ENCODE results near the gene KIAA0825. TPM values are rescaled to one million over a fixed set of nuclear protein-coding genes. Genes with fewer than 3 reads are reported as not detected.

Gene KIAA0825
- total RNA-seq, 2 experiments from 2014 or later = 0.32 to 0.54 TPM

DNA sequence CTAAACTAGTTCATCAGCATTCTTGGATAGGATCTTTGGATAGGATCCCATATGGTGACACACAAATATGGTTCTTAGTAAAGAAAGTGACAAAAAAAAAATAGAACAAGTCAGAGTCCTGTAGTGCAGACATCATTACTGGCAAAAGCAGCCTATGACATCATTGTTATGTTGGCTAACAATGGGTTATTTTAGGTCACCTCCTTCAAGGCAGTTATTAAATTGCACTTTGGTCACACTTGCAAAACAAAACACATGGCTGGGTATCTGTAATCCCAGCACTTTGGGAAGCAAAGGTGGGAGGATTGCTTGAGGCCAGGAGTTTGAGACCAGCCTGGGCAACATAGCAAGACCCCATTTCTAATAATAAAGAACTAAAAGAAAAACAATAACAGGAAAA lies 185.9 kb downstream of the KIAA0825 start:
- ChIA-PET CTCF (no interaction called here), POLR2A (no interaction called here)
- TF ChIP-seq, protein P1, sequence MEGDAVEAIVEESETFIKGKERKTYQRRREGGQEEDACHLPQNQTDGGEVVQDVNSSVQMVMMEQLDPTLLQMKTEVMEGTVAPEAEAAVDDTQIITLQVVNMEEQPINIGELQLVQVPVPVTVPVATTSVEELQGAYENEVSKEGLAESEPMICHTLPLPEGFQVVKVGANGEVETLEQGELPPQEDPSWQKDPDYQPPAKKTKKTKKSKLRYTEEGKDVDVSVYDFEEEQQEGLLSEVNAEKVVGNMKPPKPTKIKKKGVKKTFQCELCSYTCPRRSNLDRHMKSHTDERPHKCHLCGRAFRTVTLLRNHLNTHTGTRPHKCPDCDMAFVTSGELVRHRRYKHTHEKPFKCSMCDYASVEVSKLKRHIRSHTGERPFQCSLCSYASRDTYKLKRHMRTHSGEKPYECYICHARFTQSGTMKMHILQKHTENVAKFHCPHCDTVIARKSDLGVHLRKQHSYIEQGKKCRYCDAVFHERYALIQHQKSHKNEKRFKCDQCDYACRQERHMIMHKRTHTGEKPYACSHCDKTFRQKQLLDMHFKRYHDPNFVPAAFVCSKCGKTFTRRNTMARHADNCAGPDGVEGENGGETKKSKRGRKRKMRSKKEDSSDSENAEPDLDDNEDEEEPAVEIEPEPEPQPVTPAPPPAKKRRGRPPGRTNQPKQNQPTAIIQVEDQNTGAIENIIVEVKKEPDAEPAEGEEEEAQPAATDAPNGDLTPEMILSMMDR (IDR thresholded peaks at IDR 0.05) = no peak
- no peaks in the 10 kb centered on the region for H3K4me1 Mint-ChIP-seq (ENCODE audit: low read depth)
- no peak overlapping the region for H3K27ac Mint-ChIP-seq
- DNase-seq = no peak
- intact Hi-C loops (cut with micrococcal nuclease) = no loop called here
- H3K9me3 Mint-ChIP-seq = peaks cover 5% of the 10 kb centered on the region
- no peaks in the 10 kb centered on the region for H3K27me3 Mint-ChIP-seq
- ATAC-seq = no peak
- no peaks in the 10 kb centered on the region for H3K36me3 Mint-ChIP-seq (ENCODE audit: low read depth)
- no peak overlapping the region for H3K4me3 Mint-ChIP-seq

- TF ChIP-seq, protein P1 (IDR thresholded peaks at IDR 0.05) = no peak
- no peaks in the 10 kb centered on the region for H3K4me1 Mint-ChIP-seq (ENCODE audit: low read depth)
- H3K27ac Mint-ChIP-seq = no peak overlapping the region
- ATAC-seq (no peak), DNase-seq (no peak)
- H3K4me3 Mint-ChIP-seq = no peak overlapping the region
- H3K27me3 Mint-ChIP-seq = no peaks in the 10 kb centered on the region
- intact Hi-C loops (cut with micrococcal nuclease) = no loop called here
- ChIA-PET POLR2A (no interaction called here), CTCF (no interaction called here)
- H3K9me3 Mint-ChIP-seq = peaks cover 5% of the 10 kb centered on the region
- H3K36me3 Mint-ChIP-seq (ENCODE audit: low read depth) = no peaks in the 10 kb centered on the region
These were observed 186.7 kb downstream of the KIAA0825 start for GRCh38 chr5:94431696-94432095.

DNA sequence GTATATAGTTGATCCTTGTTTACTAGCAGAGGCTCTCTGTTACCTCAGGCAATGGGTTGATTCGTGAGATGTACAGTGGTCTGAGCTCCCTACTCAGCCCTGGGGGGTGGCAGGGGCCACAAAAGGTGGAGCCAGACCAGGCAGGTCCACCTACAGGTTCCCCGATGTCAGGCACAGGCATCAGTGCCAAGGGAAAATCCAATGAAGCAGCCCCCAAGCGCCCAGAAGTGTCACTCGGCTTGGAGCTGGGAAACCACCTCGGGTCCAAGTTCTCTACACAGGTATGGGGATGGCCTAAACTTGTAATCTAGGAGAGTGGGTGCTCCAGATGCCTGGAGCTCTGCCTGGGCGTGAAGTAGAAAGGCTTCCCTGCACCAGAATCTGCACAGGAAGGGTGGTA lies 188.8 kb downstream of the KIAA0825 start:
- Mint-ChIP-seq H3K36me3 (ENCODE audit: low read depth) (no peaks in the 10 kb centered on the region), H3K27me3 (no peaks in the 10 kb centered on the region), H3K4me3 (no peak overlapping the region), H3K9me3 (peaks cover 5% of the 10 kb centered on the region), H3K27ac (no peak overlapping the region), H3K4me1 (ENCODE audit: low read depth) (no peaks in the 10 kb centered on the region)
- DNase-seq = no peak
- TF ChIP-seq, protein P1 (IDR thresholded peaks at IDR 0.05) = no peak
- intact Hi-C loops (cut with micrococcal nuclease) = no loop called here
- no peak for ATAC-seq
- ChIA-PET POLR2A (no interaction called here), CTCF (no interaction called here)

DNA sequence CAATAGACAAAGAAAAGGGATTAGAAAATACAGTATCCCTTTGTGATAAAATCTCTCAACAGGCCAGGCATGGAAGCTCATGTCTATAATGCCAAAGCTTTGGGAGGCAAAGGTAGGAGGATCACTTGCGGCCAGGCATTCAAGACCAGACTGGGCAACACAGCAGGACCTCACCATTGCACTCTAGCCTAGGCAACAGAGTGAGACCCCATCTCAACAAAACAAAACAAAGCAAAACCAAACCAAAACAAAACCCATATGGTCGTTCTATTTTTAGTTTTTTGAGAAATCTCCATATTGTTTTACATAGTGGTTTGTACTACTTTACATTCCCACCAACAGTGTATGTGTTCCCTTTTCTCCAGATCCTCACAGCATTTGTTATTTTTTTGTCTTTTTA lies 193.0 kb downstream of the KIAA0825 start:
- H3K9me3 Mint-ChIP-seq = peaks cover 5% of the 10 kb centered on the region
- ChIA-PET CTCF (no interaction called here), POLR2A (no interaction called here)
- no peaks in the 10 kb centered on the region for H3K36me3 Mint-ChIP-seq (ENCODE audit: low read depth)
- TF ChIP-seq, protein P1 (IDR thresholded peaks at IDR 0.05) = no peak
- ATAC-seq (no peak), DNase-seq (no peak)
- H3K27me3 Mint-ChIP-seq = no peaks in the 10 kb centered on the region
- H3K27ac Mint-ChIP-seq = no peak overlapping the region
- intact Hi-C loops (cut with micrococcal nuclease) = no loop called here
- no peaks in the 10 kb centered on the region for H3K4me1 Mint-ChIP-seq (ENCODE audit: low read depth)
- H3K4me3 Mint-ChIP-seq = no peak overlapping the region

DNA sequence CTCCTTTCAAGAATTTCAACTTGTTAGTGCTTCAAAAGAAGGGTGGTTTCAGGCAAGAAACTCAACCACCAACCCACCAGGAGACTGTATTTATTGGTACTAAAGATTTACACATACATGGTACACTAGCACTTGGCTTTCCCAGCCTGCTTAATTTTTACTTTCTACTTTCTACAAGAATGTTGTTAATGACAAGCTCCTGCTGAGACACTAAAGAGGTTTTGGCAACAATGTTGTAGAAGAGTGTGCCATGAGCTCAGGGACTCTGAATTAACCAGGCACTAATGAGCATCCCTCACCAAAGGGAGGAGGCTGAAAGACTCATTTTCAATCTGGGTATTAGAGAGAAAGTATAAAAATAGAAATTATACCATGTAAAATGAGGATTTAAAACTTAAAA lies 195.0 kb downstream of the KIAA0825 start:
- ChIA-PET CTCF (no interaction called here), POLR2A (no interaction called here)
- Mint-ChIP-seq H3K4me3 (no peak overlapping the region), H3K9me3 (no peaks in the 10 kb centered on the region), H3K27me3 (no peaks in the 10 kb centered on the region), H3K4me1 (ENCODE audit: low read depth) (no peaks in the 10 kb centered on the region), H3K36me3 (ENCODE audit: low read depth) (no peaks in the 10 kb centered on the region), H3K27ac (no peak overlapping the region)
- TF ChIP-seq, protein P1 (IDR thresholded peaks at IDR 0.05) = no peak
- intact Hi-C loops (cut with micrococcal nuclease) = no loop called here
- DNase-seq (no peak), ATAC-seq (no peak)

Data from activated CD8-positive, alpha-beta T cell treated with anti-CD3 and anti-CD28 coated beads for 36 hours (primary cell).